OCI-LY1 (cell line): ENCODE results near the gene MACF1.

Source experiments
- H2AFZ ChIP-seq: fragments of 200-600 bp; sonication (generic), shearing (Covaris generic); 2 replicates; pipeline ENCODE4 v1.6.0; 2014; ENCODE audit warnings: antibody characterized with exemption, mild to moderate bottlenecking, low read length
- H3F3A ChIP-seq: fragments of 200-600 bp; sonication (generic), shearing (Covaris generic); 2 replicates; pipeline ENCODE4 v1.6.0; 2014; ENCODE audit warnings: mild to moderate bottlenecking, antibody characterized with exemption, low read length, moderate library complexity; ENCODE audit not compliant: insufficient read depth
- H3K27ac ChIP-seq: fragments of 200-600 bp; sonication (generic); 2 replicates; pipeline ENCODE4 v1.5.1; 2014; ENCODE audit warnings: low read length, mixed run types, mild to moderate bottlenecking, low read depth; ENCODE audit not compliant: poor library complexity, severe bottlenecking
- H3K27me3 ChIP-seq: fragments of 200-600 bp; sonication (generic); 2 replicates; pipeline ENCODE4 v1.6.0; 2014; ENCODE audit warnings: antibody characterized with exemption, mild to moderate bottlenecking, low read length, moderate library complexity; ENCODE audit not compliant: insufficient read depth
- H3K36me3 ChIP-seq: fragments of 200-600 bp; sonication (generic); 2 replicates; pipeline ENCODE4 v1.6.1; 2014; ENCODE audit warnings: mild to moderate bottlenecking, antibody characterized with exemption, low read length, moderate library complexity, mixed read lengths; ENCODE audit not compliant: insufficient read depth
- H3K4me1 ChIP-seq: fragments of 200-600 bp; sonication (generic); 2 replicates; pipeline ENCODE4 v1.5.1; 2014; ENCODE audit warnings: mild to moderate bottlenecking, low read length, moderate library complexity; ENCODE audit not compliant: insufficient read depth, severe bottlenecking
- H3K4me2 ChIP-seq: fragments of 200-600 bp; sonication (generic), shearing (Covaris generic); 2 replicates; pipeline ENCODE4 v1.6.1; 2014; ENCODE audit warnings: low read length
- H3K4me3 ChIP-seq: fragments of 200-600 bp; sonication (generic); 2 replicates; pipeline ENCODE4 v1.5.1; 2014; ENCODE audit warnings: low read length, low read depth, mild to moderate bottlenecking, mixed read lengths; ENCODE audit not compliant: poor library complexity, severe bottlenecking
- H3K79me2 ChIP-seq: fragments of 200-600 bp; shearing (Covaris generic); 2 replicates; pipeline ENCODE4 v1.6.1; 2016; ENCODE audit warnings: mixed run types, low read length, mixed read lengths; ENCODE audit not compliant: insufficient read depth
- H3K9ac ChIP-seq: fragments of 200-600 bp; sonication (generic), shearing (Covaris generic); 2 replicates; pipeline ENCODE4 v1.6.1; 2014; ENCODE audit warnings: mild to moderate bottlenecking, low read length, mixed read lengths
- H3K9me2 ChIP-seq: fragments of 200-600 bp; sonication (generic), shearing (Covaris generic); 2 replicates; pipeline ENCODE4 v1.6.1; 2014; ENCODE audit warnings: low read depth, mild to moderate bottlenecking, low read length, mixed read lengths
- H3K9me3 ChIP-seq: fragments of 200-600 bp; shearing (Covaris generic); 2 replicates; pipeline ENCODE4 v1.6.1; 2014; ENCODE audit warnings: low read length, mixed read lengths
- H4K20me1 ChIP-seq: fragments of 200-600 bp; sonication (generic), shearing (Covaris generic); 2 replicates; pipeline ENCODE4 v1.6.0; 2016; ENCODE audit warnings: mild to moderate bottlenecking, low read length; ENCODE audit not compliant: insufficient read depth
- EZH2 ChIP-seq: fragments of 200-600 bp; sonication (generic), shearing (Covaris generic); IDR thresholded peaks from 2 replicates; pipeline ENCODE4 v1.8.0; 2017; ENCODE audit warnings: borderline replicate concordance, mixed run types, mild to moderate bottlenecking, antibody characterized with exemption, low read length, moderate library complexity, mixed read lengths
- TF ChIP-seq, protein P1 (sequence below): fragments of 200-600 bp; sonication (generic), shearing (Covaris generic); IDR thresholded peaks from 2 replicates; pipeline ENCODE4 v1.5.1; 2017; ENCODE audit warnings: mild to moderate bottlenecking, antibody characterized with exemption, low read length, moderate library complexity, mixed read lengths

Gene MACF1

DNA sequence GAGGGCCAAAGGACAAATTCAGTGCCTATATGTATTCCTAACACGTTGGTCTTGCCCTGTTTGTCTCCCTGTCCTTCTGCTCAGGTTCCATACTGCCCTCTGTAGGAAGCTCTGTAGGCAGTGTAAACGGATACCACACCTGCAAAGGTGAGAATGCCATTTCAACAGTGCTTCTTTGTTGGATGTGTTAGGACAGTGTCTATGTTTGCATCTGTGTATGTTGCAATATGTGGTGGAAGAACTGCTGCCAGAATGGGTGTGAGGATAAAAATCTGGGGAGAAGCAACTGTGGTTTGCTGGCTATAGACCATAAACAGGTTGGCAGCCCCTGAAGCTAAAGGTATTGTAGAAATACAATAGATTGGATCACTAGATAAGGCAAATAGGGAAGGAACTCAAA lies 173.9 kb downstream of the MACF1 start:
- peaks cover 44% of the 10 kb centered on the region for H3K36me3 ChIP-seq
- TF ChIP-seq, protein P1, sequence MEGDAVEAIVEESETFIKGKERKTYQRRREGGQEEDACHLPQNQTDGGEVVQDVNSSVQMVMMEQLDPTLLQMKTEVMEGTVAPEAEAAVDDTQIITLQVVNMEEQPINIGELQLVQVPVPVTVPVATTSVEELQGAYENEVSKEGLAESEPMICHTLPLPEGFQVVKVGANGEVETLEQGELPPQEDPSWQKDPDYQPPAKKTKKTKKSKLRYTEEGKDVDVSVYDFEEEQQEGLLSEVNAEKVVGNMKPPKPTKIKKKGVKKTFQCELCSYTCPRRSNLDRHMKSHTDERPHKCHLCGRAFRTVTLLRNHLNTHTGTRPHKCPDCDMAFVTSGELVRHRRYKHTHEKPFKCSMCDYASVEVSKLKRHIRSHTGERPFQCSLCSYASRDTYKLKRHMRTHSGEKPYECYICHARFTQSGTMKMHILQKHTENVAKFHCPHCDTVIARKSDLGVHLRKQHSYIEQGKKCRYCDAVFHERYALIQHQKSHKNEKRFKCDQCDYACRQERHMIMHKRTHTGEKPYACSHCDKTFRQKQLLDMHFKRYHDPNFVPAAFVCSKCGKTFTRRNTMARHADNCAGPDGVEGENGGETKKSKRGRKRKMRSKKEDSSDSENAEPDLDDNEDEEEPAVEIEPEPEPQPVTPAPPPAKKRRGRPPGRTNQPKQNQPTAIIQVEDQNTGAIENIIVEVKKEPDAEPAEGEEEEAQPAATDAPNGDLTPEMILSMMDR, result peak; percentile 65
- TF ChIP-seq EZH2, result no peak
- H3K9me2 ChIP-seq, result no peaks in the 10 kb centered on the region
- no peak overlapping the region for H2AFZ ChIP-seq
- no peaks in the 10 kb centered on the region for H3K27me3 ChIP-seq
- no peak overlapping the region for H3K9ac ChIP-seq
- H3F3A ChIP-seq, result no peaks in the 10 kb centered on the region
- no peak overlapping the region for H3K4me2 ChIP-seq
- H3K4me3 ChIP-seq, result no peak overlapping the region
- H3K79me2 ChIP-seq, result no peaks in the 10 kb centered on the region
- H4K20me1 ChIP-seq, result no peaks in the 10 kb centered on the region
- H3K4me1 ChIP-seq, result no peaks in the 10 kb centered on the region
- H3K9me3 ChIP-seq, result no peaks in the 10 kb centered on the region
- H3K27ac ChIP-seq, result no peak overlapping the region

DNA sequence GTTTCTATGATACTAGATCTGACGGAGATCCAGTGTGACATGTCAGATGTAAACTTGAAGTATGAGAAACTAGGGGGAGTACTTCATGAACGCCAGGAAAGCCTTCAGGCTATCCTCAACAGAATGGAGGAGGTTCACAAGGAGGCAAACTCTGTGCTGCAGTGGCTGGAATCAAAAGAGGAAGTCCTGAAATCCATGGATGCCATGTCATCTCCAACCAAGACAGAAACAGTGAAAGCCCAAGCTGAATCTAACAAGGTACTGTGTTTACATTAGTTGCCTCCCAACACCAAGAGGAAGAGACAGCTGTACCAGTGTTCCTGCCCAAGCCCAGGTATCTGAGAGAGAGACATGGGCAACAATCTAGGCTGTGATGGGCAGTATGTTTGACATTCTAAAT lies 174.7 kb downstream of the MACF1 start:
- Histone ChIP-seq H3K4me1 (no peaks in the 10 kb centered on the region), H3K27ac (no peak overlapping the region), H3K36me3 (peaks cover 45% of the 10 kb centered on the region)

DNA sequence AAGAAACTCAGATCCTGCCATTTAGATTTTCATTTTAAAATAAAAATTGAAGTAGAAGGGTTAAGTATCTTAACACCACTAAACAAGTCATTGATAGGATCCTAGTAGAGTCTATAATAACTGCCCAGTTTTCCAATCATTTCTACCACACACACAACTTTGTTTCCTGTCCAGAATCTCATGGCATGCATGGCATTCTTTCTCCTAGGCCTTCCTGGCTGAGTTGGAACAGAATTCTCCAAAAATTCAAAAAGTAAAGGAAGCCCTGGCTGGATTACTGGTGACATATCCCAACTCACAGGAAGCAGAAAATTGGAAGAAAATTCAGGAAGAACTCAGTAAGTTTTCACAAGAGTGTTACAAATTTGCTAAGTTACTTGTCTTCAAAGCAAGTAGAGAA lies 175.5 kb downstream of the MACF1 start:
- Histone ChIP-seq H3K4me3 (no peak overlapping the region), H3K4me2 (no peak overlapping the region), H3K9ac (no peak overlapping the region), H3K27me3 (no peaks in the 10 kb centered on the region), H2AFZ (no peak overlapping the region), H3K27ac (no peak overlapping the region), H3K79me2 (no peaks in the 10 kb centered on the region), H3F3A (no peaks in the 10 kb centered on the region), H3K4me1 (no peaks in the 10 kb centered on the region), H3K9me3 (no peaks in the 10 kb centered on the region), H4K20me1 (no peaks in the 10 kb centered on the region), H3K36me3 (peaks cover 48% of the 10 kb centered on the region), H3K9me2 (no peaks in the 10 kb centered on the region)
- TF ChIP-seq, protein P1, result no peak
- no peak for TF ChIP-seq EZH2

More for the DNA sequence above, 174.7 kb downstream of the MACF1 start:
- TF ChIP-seq EZH2, result no peak
- TF ChIP-seq, protein P1, result no peak
- Histone ChIP-seq H3K4me3 (no peak overlapping the region), H3K79me2 (no peaks in the 10 kb centered on the region), H4K20me1 (no peaks in the 10 kb centered on the region), H3K4me2 (no peak overlapping the region), H2AFZ (no peak overlapping the region), H3K27me3 (no peaks in the 10 kb centered on the region), H3K9me2 (no peaks in the 10 kb centered on the region), H3K9me3 (no peaks in the 10 kb centered on the region), H3F3A (no peaks in the 10 kb centered on the region), H3K9ac (no peak overlapping the region)
